DMS53 treated with DMSO at 0.1 percent for 48 hours (cell line): ENCODE data around the gene CMPK1.
"Not testable (repeated sequence)": the region's sequence is repeated elsewhere in the genome, so short reads cannot be mapped to it uniquely, and the experiment has no call there.

Experiments
- DNase-seq: peaks from one replicate; lab custom pipeline; 2025; ENCODE audit not compliant: unreplicated experiment; lab: John Stamatoyannopoulos, UW

The CMPK1 gene

DNA sequence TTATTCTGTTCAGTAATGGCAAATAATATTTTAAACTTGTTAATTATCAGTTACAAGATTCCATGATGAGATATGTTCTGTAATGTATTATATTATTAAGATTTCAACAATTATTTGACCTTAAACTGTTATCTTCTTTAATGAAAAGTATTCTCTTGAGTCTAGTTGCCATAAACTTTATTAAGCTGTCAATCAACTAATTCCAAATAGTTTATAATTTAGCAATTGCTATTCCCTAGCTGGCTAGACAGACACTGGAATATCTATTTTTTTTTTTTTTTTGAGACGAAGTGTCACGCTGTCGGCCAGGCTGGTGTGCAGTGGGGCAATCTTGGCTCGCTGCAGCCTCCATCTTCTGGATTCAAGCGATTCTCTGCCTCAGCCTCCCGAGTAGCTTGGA lies 3.8 kb downstream of the CMPK1 start:
- no peak for DNase-seq

GRCh38 chr1:47338249-47339077 lies 4.9 kb downstream of the CMPK1 start:
- DNase-seq: no peak

GRCh38 chr1:47340227-47340626 lies 6.6 kb downstream of the CMPK1 start:
- DNase-seq: no peak

GRCh38 chr1:47346979-47347378 lies 13.4 kb downstream of the CMPK1 start:
- DNase-seq: not testable (repeated sequence)

- no peak for DNase-seq
Measured at GRCh38 chr1:47347735-47348134, 14.1 kb downstream of the CMPK1 start.

GRCh38 chr1:47348246-47348645 lies 14.7 kb downstream of the CMPK1 start:
- DNase-seq: no peak

GRCh38 chr1:47351305-47351704 lies 17.7 kb downstream of the CMPK1 start:
- DNase-seq: no peak

- DNase-seq: no peak
Measured at GRCh38 chr1:47361380-47361779, 27.8 kb downstream of the CMPK1 start.

GRCh38 chr1:47362828-47363227 lies 29.2 kb downstream of the CMPK1 start:
- no peak for DNase-seq

DNA sequence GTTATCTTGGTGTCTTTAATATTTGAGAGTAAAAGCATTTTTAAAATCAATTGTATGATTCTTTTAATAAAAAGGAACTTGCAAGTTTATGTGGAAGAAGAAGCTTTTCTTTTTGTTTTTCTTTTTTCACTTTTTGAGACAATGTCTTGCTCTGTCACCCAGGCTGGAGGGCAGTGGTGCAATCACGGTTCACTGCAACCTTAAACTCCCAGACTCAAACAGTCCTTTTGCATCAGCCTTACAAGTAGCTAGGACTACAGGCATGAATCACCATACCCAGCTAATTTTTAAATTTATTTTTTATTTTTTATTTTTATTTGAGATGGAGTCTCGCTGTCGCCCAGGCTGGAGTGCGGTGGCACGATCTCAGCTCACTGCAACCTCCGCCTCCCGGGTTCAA lies 34.1 kb downstream of the CMPK1 start:
- DNase-seq: no peak

- DNase-seq: no peak
Measured at GRCh38 chr1:47371016-47371517, 37.5 kb downstream of the CMPK1 start.

DNA sequence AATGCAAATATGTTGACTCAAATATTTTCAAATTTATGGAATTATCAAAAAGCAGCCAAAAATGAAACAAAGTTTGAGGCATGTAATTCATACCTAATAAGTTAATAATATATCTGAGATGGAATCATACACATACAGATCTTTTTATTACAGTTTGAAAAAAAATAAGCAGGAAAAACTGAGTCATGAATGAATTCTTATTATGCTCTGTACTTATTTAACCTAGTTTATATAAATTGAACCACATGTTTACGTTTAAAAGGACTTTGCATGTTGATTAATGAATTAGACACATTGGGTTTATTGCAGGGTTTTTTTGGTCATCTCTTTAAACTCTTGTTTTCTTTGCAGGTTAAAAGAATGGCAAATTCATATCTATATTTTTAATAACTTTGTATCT lies 40.9 kb downstream of the CMPK1 start:
- DNase-seq: no peak

DNA sequence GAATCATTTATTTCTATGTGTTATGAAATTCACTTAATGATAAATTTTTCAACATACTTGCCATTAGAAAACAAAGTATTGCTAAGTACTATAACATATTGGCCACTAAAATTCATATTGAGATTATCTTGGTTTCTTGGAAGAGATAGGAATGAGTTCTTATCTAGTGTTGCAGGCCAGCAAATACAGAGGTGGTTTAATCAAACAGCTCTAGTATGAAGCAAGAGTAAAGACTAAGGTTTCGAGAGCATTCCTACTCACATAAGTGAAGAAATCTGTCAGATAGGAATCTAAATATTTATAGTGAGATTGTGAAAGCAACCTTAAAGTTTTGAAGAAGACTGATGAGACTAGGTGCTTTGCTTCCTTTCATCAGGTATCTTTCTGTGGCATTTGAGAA lies 44.6 kb downstream of the CMPK1 start:
- DNase-seq: no peak

DNA sequence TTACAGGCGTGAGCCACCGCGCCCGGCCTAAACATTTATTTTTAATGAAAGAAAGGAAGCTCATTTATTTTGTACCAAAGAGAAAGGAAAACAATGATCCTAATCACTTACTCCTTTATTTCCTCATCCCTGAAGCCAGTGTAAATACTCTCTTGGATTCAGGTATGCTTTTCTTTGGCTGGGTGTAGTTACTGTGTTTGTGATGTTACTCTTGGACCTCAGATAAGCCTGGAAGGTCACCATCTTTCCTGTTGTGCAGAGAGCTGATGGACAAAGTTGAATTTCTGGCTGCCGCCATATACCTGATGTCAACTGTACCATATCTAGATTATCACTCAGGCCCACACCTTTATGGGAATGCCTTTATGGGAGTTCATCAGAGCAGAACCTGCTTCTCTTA lies 47.1 kb downstream of the CMPK1 start:
- DNase-seq: no peak

DNA sequence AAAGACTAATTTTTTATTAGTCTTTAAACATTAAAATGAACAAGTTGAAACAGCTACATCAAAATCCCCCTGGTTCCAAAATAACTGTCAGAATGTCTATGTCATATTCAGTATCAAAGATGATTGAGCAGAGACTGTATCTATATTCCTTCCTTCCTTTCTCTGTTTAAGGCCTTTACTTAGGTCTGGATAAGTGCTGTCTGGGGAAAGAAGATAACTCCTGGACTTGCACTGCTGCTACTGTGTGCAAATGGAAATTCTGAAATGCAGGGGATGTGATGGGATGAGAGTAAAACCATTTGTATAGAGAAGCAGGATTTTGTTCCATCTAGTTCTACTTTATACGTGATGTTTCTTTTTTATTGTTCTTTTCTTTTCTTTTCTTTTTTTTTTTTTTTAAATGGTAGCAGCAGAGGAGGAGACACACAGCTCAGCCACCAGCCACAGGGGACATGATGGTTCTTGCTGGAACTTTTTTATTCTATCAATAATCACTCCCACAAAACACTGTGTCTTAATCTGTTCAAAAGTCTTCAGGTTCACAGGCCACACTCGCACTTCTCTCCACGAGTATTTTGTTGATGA lies 48.9 kb downstream of the CMPK1 start:
- no peak for DNase-seq

DNA sequence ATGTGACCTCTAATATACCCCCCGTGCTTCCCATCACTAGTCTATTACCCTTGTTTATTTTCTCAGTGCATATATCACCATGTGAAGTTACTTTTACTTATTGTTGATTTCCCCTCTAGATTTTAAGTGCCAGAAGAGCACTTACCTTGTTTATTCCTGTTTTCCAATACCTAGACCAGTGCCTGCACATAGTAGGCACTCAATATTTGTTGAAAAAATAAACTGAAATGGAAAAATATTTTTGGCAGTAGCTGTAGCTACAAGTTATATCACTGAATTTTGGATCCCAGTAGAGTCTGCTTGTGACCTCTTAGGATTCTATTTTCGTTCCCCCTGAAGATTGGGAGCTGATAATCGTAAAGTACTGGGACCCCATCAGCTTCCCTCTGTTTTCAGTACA lies 50.5 kb downstream of the CMPK1 start:
- no peak for DNase-seq

DNA sequence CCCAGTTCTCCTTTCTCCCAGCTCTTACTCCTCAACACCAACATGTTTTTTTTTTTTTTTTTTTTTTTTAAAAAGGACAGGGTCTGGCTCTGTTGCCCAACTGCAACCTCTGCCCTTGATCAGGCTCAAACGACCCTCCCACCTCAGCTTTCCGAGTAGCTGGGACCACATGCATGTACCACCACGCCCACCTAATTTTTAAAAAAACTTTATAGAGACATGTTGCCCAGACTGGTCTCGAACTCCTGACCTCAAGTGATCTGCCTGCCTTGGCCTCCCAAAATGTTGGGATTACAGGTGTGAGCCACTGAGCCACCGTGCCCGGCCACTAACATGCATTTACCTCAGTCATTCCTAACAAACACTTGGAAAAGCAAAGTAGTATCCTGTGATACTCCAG lies 51.4 kb downstream of the CMPK1 start:
- no peak for DNase-seq

DNA sequence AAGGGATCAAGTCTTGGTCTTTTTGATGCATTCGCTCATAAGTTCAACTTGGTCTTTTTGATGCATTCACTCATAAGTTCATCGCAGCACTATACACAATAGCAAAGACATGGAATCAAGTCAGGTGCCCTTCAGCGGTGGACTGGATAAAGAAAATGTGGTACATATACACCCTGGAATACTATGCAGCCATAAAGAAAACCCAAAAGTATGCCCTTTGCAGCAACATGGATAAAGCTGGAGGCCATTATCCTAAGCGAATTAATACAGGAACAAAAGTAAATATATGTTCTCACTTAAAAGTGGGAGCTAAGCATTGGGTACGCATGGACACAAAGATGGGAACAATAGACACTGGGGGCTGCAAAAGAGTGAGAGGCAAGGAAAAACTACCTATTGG lies 52.7 kb downstream of the CMPK1 start:
- DNase-seq: no peak

- no peak for DNase-seq
Measured at GRCh38 chr1:47388030-47388890, 54.7 kb downstream of the CMPK1 start.

DNA sequence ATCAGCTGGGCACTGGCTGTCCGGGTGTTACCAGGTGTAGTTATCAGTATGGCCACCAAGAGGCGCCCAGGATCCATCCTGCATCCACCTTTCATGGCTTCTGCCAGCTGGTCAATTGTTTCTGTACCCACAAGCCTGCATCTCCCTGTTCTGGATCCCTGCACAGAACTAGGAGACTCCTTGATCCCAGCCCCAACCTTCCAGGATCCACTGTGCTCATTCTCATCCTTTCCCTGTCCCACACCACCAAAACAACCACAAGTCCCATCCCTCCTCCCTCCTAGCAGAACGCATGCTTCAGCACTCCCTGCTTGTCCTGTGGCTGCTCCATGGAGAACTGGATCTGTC lies 55.3 kb downstream of the CMPK1 start:
- DNase-seq: peak; percentile 87

- no peak for DNase-seq
Measured at GRCh38 chr1:47389731-47390130, 56.1 kb downstream of the CMPK1 start.

DNA sequence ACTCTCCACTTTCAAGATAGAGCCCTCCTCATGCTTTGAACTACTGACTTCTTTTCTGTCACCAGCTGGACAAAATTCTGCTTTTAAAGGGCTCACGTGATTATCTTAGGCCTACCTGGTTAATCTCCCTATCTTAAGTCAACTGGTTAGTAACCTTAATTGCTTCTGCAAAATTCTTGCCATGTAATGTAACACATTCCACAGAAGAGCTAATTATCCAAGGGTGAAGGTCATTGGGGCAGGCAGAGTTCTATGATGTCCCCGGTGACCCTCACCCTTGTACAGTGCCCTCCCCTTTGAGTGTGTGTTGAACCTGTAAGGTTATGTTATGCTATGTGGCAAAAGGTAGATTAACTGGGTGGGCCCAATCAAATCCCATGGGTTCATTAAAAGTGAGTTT lies 57.3 kb downstream of the CMPK1 start:
- DNase-seq: no peak
